Omental fat pad (tissue), 4 donors: ENCODE data around the gene RPLP1. TPM values are rescaled to one million over a fixed set of nuclear protein-coding genes. Genes with fewer than 3 reads are reported as not detected.

ENCODE experiments used
- ATAC-seq: fragments of 150-250 bp; one replicate; pipeline ENCODE4 v1.9.1; 2016; ENCODE audit warnings: mild to moderate bottlenecking, moderate library complexity; ENCODE audit not compliant: low FRiP score
- DNase-seq: peaks from one replicate; pipeline ENCODE4 v3.0.0-alpha.2; 2019; ENCODE audit warnings: low spot score
- CTCF ChIP-seq, 3 donors: fragments of 450-650 bp; IDR thresholded peaks; one replicate each; pipeline ENCODE4 v1.5.1; 2016 to 2017; ENCODE audit warnings: antibody characterized with exemption in 3 of 3, mild to moderate bottlenecking in 3 of 3, moderate library complexity in 2 of 3
- small RNA-seq: library from RNA; depleted of rRNA; stranded (forward); fragments of <200 nt; gene quantifications from one replicate; pipeline ENCODE3, GENCODE V24; 2016
- total RNA-seq, 4 donors: library from RNA; depleted of rRNA; stranded (reverse); fragments of >200 nt; gene quantifications; one replicate each; pipeline ENCODE4 v1.1.0, GENCODE V29; 2016

The RPLP1 gene
- total RNA-seq, 4 donors from 2014 or later: 539 to 795 (median 579) TPM

GRCh38 chr15:69500339-69500738 lies 47.7 kb downstream of the RPLP1 start:
- no peak for ATAC-seq
- DNase-seq: no peak
- TF ChIP-seq CTCF (IDR thresholded peaks at IDR 0.05): no peak

- no peak for DNase-seq
- TF ChIP-seq CTCF (IDR thresholded peaks at IDR 0.05): no peak
- no peak for ATAC-seq
These were observed 48.8 kb downstream of the RPLP1 start for GRCh38 chr15:69501456-69501855.

- ATAC-seq (no peak), DNase-seq (no peak)
- TF ChIP-seq CTCF (IDR thresholded peaks at IDR 0.05): no peak
These were observed 49.9 kb downstream of the RPLP1 start for GRCh38 chr15:69502470-69503045.

- DNase-seq: no peak
- no peak for TF ChIP-seq CTCF (IDR thresholded peaks at IDR 0.05)
- ATAC-seq: no peak
These were observed 51.9 kb downstream of the RPLP1 start for GRCh38 chr15:69504352-69505040.

Small RNA genes within 50 kb of the gene (small RNA-seq; reads per million reads assigned to genes)
- not detected for gene RF00012

Other genes starting within 250 kb of the RPLP1 start
- gene PAQR5, start 153.9 kb upstream of the RPLP1 start, total RNA-seq: 10 to 100 TPM in 1 of 4 donors, 1 to 10 TPM in 1, under 1 TPM in 2; 0.47 to 11.9 (median 0.86) TPM
- gene KIF23, start 38.5 kb upstream of the RPLP1 start, total RNA-seq: 1 to 10 TPM; 1.6 to 3.8 (median 1.7) TPM